Upper lobe of left lung (tissue), 4 donors: ENCODE results near the gene CDK15.

Experiments used
- EP300 ChIP-seq, 4 donors: sonication (generic); formaldehyde crosslinking; IDR thresholded peaks; one replicate each; pipeline ENCODE4 v1.5.1; 2017; ENCODE audit warnings: antibody characterized with exemption in 4 of 4, control low read depth in 2 of 4
- POLR2A ChIP-seq, 4 donors: fragments of 450-650 bp; IDR thresholded peaks; one replicate each; pipeline ENCODE4 v1.5.1; 2016 to 2017; ENCODE audit warnings: antibody characterized with exemption in 4 of 4, mild to moderate bottlenecking in 2 of 4
- POLR2AphosphoS5 ChIP-seq, 2 donors: sonication (generic); formaldehyde crosslinking; IDR thresholded peaks; one replicate each; pipeline ENCODE4 v1.5.1; 2017; ENCODE audit warnings: antibody characterized with exemption in 2 of 2
- TF ChIP-seq, protein P1 (sequence below), 6 experiments: fragments of 450-650 bp in 4 of 6; fragments of 200-600 bp in 2 of 6; sonication (generic) in 2 of 6; IDR thresholded peaks; one replicate each; pipeline ENCODE4 v1.5.1; 2016 to 2019; ENCODE audit warnings: antibody characterized with exemption in 6 of 6

DNA sequence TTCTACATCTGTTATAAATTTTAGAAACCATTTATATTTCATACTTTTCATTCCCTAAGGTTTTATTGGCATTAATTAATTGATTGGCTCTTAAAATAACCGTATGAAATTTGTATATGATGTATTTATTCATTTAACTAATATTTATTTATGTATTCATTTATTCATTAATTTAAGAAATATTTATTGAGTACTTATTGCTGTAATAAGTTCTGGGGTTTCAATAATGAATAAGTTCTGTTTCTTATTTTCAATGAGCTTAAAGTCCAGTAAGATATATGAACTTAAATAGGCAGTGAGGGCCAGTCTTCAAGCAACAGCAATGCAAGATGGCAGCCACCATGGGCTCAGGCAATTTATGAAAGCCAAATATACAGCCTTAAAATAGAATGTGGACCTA, 17.9 kb downstream of the CDK15 start:
- no peak for TF ChIP-seq EP300 (IDR thresholded peaks at IDR 0.05)
- TF ChIP-seq, protein P1, sequence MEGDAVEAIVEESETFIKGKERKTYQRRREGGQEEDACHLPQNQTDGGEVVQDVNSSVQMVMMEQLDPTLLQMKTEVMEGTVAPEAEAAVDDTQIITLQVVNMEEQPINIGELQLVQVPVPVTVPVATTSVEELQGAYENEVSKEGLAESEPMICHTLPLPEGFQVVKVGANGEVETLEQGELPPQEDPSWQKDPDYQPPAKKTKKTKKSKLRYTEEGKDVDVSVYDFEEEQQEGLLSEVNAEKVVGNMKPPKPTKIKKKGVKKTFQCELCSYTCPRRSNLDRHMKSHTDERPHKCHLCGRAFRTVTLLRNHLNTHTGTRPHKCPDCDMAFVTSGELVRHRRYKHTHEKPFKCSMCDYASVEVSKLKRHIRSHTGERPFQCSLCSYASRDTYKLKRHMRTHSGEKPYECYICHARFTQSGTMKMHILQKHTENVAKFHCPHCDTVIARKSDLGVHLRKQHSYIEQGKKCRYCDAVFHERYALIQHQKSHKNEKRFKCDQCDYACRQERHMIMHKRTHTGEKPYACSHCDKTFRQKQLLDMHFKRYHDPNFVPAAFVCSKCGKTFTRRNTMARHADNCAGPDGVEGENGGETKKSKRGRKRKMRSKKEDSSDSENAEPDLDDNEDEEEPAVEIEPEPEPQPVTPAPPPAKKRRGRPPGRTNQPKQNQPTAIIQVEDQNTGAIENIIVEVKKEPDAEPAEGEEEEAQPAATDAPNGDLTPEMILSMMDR (IDR thresholded peaks at IDR 0.05) = no peak
- TF ChIP-seq POLR2AphosphoS5 (IDR thresholded peaks at IDR 0.05) = no peak
- TF ChIP-seq POLR2A (IDR thresholded peaks at IDR 0.05) = no peak
